GM12878 (cell line): ENCODE results near the gene PDS5A. TPM values are rescaled to one million over a fixed set of nuclear protein-coding genes. Genes with fewer than 3 reads are reported as not detected.

Source experiments
- ATAC-seq: fragments of 200-7000 bp; cut with Tn5 transposase; 3 replicates; pipeline ENCODE4 v1.9.1; 2020; ENCODE audit warnings: mild to moderate bottlenecking, moderate library complexity
- BruUV-seq: library from RNA; stranded (reverse); fragments of 400-500 nt; replicated peaks from 2 replicates; lab custom pipeline; 2021; lab: Mats Ljungman, UMichigan
- CTCF ChIA-PET: fragments of 300-600 bp; sonication (Branson Sonifier 250); formaldehyde crosslinking; extraction: SDS; loops from one replicate; lab custom pipeline; 2021; ENCODE audit warnings: inconsistent platforms; lab: Yijun Ruan, JAX
- POLR2A ChIA-PET: fragments of 350-600 bp; formaldehyde crosslinking; extraction: SDS; loops from one replicate; lab custom pipeline; 2021; ENCODE audit warnings: inconsistent platforms; lab: Charles Lee
- RAD21 ChIA-PET: fragments of 300-600 bp; sonication (Branson Sonifier 250); formaldehyde crosslinking; loops from one replicate; lab custom pipeline; 2023; ENCODE audit warnings: antibody characterized with exemption; ENCODE audit not compliant: unreplicated experiment; lab: Charles Lee
- SMC1A ChIA-PET: fragments of 300-600 bp; sonication (Branson Sonifier 250); formaldehyde crosslinking; loops from one replicate; lab custom pipeline; 2023; ENCODE audit not compliant: unreplicated experiment, uncharacterized antibody; lab: Charles Lee
- DNase-seq: peaks from one replicate; pipeline ENCODE4 v3.0.0-alpha.2; 2011; ENCODE audit warnings: low read depth, low spot score
- FAIRE-seq: peaks from 3 replicates; lab custom pipeline; 2011; peaks lifted over from hg19 to GRCh38; lab: Jason Lieb, UNC
- H2AFZ ChIP-seq: 2 replicates; pipeline ENCODE4 v1.6.0; 2011; ENCODE audit warnings: low read depth, low read length, control low read depth; ENCODE audit not compliant: control insufficient read depth
- H3K27ac ChIP-seq: 2 replicates; pipeline ENCODE4 v1.5.1; 2011; ENCODE audit warnings: control low read depth; ENCODE audit not compliant: control insufficient read depth, insufficient read depth
- H3K27me3 ChIP-seq, 2 experiments: replicated peaks in 1 of 2; 2 replicates each; pipeline versions ENCODE4 v1.6.0 to v1.6.1; 2011; ENCODE audit warnings: low read length in 1 of 2; ENCODE audit not compliant: control insufficient read depth in 2 of 2, insufficient read depth in 2 of 2
- H3K36me3 ChIP-seq, 2 experiments: 2 replicates each; pipeline ENCODE4 v1.5.1; 2011; ENCODE audit warnings: low read length in 1 of 2; ENCODE audit not compliant: control insufficient read depth in 2 of 2, insufficient read depth in 2 of 2
- H3K4me1 ChIP-seq: 2 replicates; pipeline ENCODE4 v1.6.1; 2011; ENCODE audit warnings: mild to moderate bottlenecking, low read length, moderate library complexity, mixed read lengths; ENCODE audit not compliant: control insufficient read depth, insufficient read depth
- H3K4me2 ChIP-seq: 2 replicates; pipeline ENCODE4 v1.6.0; 2011; ENCODE audit warnings: control low read depth; ENCODE audit not compliant: control insufficient read depth, insufficient read depth
- H3K4me3 ChIP-seq: fragments of 200-600 bp; sonication (generic); 2 replicates; pipeline ENCODE4 v1.5.1; 2016
- H3K79me2 ChIP-seq: 2 replicates; pipeline ENCODE4 v1.6.0; 2011; ENCODE audit warnings: low read length; ENCODE audit not compliant: control insufficient read depth, insufficient read depth
- H3K9ac ChIP-seq: 2 replicates; pipeline ENCODE4 v1.8.0; 2011; ENCODE audit warnings: low read length, control low read depth, mixed read lengths; ENCODE audit not compliant: control insufficient read depth, insufficient read depth
- H3K9me3 ChIP-seq: replicated peaks from 3 replicates; pipeline ENCODE4 v1.5.1; 2011; ENCODE audit warnings: mild to moderate bottlenecking, low read length; ENCODE audit not compliant: control insufficient read depth, insufficient read depth
- H4K20me1 ChIP-seq: 2 replicates; pipeline ENCODE4 v1.6.0; 2011; ENCODE audit not compliant: control insufficient read depth, insufficient read depth
- CHD4 ChIP-seq: fragments of 200-600 bp; sonication (generic); IDR thresholded peaks from 2 replicates; pipeline ENCODE4 v1.6.1; 2016; ENCODE audit warnings: mild to moderate bottlenecking
- CREM ChIP-seq: IDR thresholded peaks from 2 replicates; pipeline ENCODE4 v1.6.1; 2014; ENCODE audit warnings: antibody characterized with exemption, low read depth
- FOS ChIP-seq: IDR thresholded peaks from 3 replicates; pipeline ENCODE4 v1.6.1; 2011; ENCODE audit warnings: borderline replicate concordance; ENCODE audit not compliant: insufficient read length; ENCODE audit errors: extremely low read depth
- MTA3 ChIP-seq: IDR thresholded peaks from 2 replicates; pipeline ENCODE4 v1.6.1; 2012; ENCODE audit warnings: low read length, inconsistent platforms, borderline replicate concordance
- PAX5 ChIP-seq: IDR thresholded peaks from 2 replicates; pipeline ENCODE4 v1.6.1; 2011; ENCODE audit warnings: low read depth, low read length, borderline replicate concordance
- SIX5 ChIP-seq: IDR thresholded peaks from 2 replicates; pipeline ENCODE4 v1.6.1; 2011; ENCODE audit warnings: mild to moderate bottlenecking, low read depth, low read length, moderate library complexity; ENCODE audit not compliant: severe bottlenecking
- WGBS: methylation state at CpG from one replicate; pipeline ENCODE4 v1.1.6; 2016; ENCODE audit warnings: low lambda C conversion rate; ENCODE audit not compliant: insufficient replicate concordance, insufficient coverage; ENCODE audit errors: missing lambda C conversion rate; 5-methylcytosine and 5-hydroxymethylcytosine counted together
- in situ Hi-C: fragments of 300-500 bp; cut with MboI; formaldehyde crosslinking; loops from 9 replicates; pipeline ENCODE4 v1.14.3; 2018; ENCODE audit warnings: mixed read lengths
- intact Hi-C: fragments of 100-400 bp; cut with micrococcal nuclease; formaldehyde crosslinking; loops from one replicate; pipeline ENCODE4 v1.14.2; 2022; ENCODE audit not compliant: unreplicated experiment
- polyA plus RNA-seq, 11 experiments: library from polyadenylated mRNA; depleted of rRNA in 4 of 11; unstranded in 6 of 11; stranded (reverse) in 5 of 11; fragments of >200 nt; fragmentation: Nextera tagmentation in 4 of 11; fragmentation: Illumina TruSeq in 1 of 11; extraction: Ambion mirVana in 4 of 11; extraction: Trizol in 1 of 11; gene quantifications; 1 replicate in 1 of 11; 2 replicates in 10 of 11; pipeline versions ENCODE4 v1.2.1 to v1.2.3, GENCODE V29; 2011 to 2016; ENCODE audit warnings: inconsistent platforms in 2 of 11, missing spikeins in 2 of 11, low read depth in 1 of 11
- total RNA-seq, 4 experiments: library from RNA; depleted of rRNA in 3 of 4; stranded (reverse); fragments of >200 nt in 3 of 4; fragmentation: Illumina TruSeq in 1 of 4; extraction: Trizol in 1 of 4; gene quantifications; 2 replicates each; pipeline versions ENCODE4 v1.2.1 to v1.2.3, GENCODE V29; 2013 to 2021
- TF ChIP-seq, protein P1 (sequence below): IDR thresholded peaks from 2 replicates; pipeline ENCODE4 v1.6.1; 2012; ENCODE audit warnings: low read depth, low read length, improper control_type of control experiment
- TF ChIP-seq, protein P2 (sequence below): fragments of 450-650 bp; IDR thresholded peaks from 2 replicates; pipeline ENCODE4 v1.6.1; 2017; ENCODE audit warnings: antibody characterized with exemption, mild to moderate bottlenecking, moderate library complexity
- TF ChIP-seq, protein P3 (sequence below): fragments of 450-650 bp; IDR thresholded peaks from 2 replicates; pipeline ENCODE4 v1.6.1; 2017; ENCODE audit warnings: mild to moderate bottlenecking, moderate library complexity
- TF ChIP-seq, protein P4 (sequence below): fragments of 450-650 bp; formaldehyde crosslinking; IDR thresholded peaks from 2 replicates; pipeline ENCODE4 v1.4.0; 2022; ENCODE audit warnings: mild to moderate bottlenecking, moderate library complexity
- TF ChIP-seq, protein P5 (sequence below): fragments of 450-650 bp; IDR thresholded peaks from 2 replicates; pipeline ENCODE4 v1.6.1; 2017; ENCODE audit warnings: borderline replicate concordance

Gene PDS5A
- total and polyA plus RNA-seq, 10 of the 15 experiments (the other 5 are each of a cell fraction or from before 2014, with no cell fraction given): 13.7 to 69.7 (median 52.3) TPM

DNA sequence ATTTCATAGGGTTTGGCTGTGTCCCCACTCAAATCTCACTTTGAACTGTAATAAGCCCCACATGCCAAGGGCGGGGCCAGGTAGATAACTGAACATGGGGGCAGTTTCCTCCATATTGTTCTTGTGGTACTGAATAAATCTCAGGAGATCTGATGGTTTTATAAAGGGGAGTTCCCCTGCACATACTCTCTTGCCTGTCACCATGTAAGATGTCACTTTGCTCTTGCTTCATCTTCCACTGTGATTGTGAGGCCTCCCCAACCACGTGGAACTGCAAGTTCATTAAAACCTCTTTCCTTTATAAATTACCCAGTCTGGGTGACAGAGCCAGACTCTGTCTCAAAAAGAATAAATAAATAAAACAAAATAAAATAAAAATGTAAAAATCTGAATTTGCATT, 95.9 kb downstream of the PDS5A start:
- H3K4me3 ChIP-seq: no peak overlapping the region
- ChIA-PET SMC1A (interaction anchor here (1.0 kb wide), 2 partner anchors 12 to 444 kb away, joined by 3 read pairs; no protein-coding TSS in a partner anchor), POLR2A (no interaction called here), RAD21 (no interaction called here), CTCF (no interaction called here)
- H3K4me1 ChIP-seq: no peaks in the 10 kb centered on the region
- intact Hi-C loops (no loop called here), in situ Hi-C loops (no loop called here)
- H3K27me3 ChIP-seq: no peaks in the 10 kb centered on the region
- ATAC-seq (no peak), FAIRE-seq (no peak), DNase-seq (no peak)
- no peak overlapping the region for H3K9ac ChIP-seq
- no peaks in the 10 kb centered on the region for H3K79me2 ChIP-seq
- H3K36me3 ChIP-seq: peaks cover 1 to 6% of the 10 kb centered on the region in 2 experiments; a peak in 3 of 4 replicates
- 72% methylated on average over 2 of the region's 2 CpGs for WGBS
- H4K20me1 ChIP-seq: no peaks in the 10 kb centered on the region
- no peak overlapping the region for H2AFZ ChIP-seq
- no peak overlapping the region for H3K4me2 ChIP-seq
- BruUV-seq: no TSS peak
- no peaks in the 10 kb centered on the region for H3K9me3 ChIP-seq
- no peak overlapping the region for H3K27ac ChIP-seq
- TF ChIP-seq, protein P1, sequence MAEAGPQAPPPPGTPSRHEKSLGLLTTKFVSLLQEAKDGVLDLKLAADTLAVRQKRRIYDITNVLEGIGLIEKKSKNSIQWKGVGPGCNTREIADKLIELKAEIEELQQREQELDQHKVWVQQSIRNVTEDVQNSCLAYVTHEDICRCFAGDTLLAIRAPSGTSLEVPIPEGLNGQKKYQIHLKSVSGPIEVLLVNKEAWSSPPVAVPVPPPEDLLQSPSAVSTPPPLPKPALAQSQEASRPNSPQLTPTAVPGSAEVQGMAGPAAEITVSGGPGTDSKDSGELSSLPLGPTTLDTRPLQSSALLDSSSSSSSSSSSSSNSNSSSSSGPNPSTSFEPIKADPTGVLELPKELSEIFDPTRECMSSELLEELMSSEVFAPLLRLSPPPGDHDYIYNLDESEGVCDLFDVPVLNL: no peak
- TF ChIP-seq, protein P2, sequence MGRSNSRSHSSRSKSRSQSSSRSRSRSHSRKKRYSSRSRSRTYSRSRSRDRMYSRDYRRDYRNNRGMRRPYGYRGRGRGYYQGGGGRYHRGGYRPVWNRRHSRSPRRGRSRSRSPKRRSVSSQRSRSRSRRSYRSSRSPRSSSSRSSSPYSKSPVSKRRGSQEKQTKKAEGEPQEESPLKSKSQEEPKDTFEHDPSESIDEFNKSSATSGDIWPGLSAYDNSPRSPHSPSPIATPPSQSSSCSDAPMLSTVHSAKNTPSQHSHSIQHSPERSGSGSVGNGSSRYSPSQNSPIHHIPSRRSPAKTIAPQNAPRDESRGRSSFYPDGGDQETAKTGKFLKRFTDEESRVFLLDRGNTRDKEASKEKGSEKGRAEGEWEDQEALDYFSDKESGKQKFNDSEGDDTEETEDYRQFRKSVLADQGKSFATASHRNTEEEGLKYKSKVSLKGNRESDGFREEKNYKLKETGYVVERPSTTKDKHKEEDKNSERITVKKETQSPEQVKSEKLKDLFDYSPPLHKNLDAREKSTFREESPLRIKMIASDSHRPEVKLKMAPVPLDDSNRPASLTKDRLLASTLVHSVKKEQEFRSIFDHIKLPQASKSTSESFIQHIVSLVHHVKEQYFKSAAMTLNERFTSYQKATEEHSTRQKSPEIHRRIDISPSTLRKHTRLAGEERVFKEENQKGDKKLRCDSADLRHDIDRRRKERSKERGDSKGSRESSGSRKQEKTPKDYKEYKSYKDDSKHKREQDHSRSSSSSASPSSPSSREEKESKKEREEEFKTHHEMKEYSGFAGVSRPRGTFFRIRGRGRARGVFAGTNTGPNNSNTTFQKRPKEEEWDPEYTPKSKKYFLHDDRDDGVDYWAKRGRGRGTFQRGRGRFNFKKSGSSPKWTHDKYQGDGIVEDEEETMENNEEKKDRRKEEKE: no peak
- TF ChIP-seq CHD4 (no peak), FOS (no peak), MTA3 (no peak), CREM (no peak), SIX5 (no peak), PAX5 (no peak)
- TF ChIP-seq, protein P3, sequence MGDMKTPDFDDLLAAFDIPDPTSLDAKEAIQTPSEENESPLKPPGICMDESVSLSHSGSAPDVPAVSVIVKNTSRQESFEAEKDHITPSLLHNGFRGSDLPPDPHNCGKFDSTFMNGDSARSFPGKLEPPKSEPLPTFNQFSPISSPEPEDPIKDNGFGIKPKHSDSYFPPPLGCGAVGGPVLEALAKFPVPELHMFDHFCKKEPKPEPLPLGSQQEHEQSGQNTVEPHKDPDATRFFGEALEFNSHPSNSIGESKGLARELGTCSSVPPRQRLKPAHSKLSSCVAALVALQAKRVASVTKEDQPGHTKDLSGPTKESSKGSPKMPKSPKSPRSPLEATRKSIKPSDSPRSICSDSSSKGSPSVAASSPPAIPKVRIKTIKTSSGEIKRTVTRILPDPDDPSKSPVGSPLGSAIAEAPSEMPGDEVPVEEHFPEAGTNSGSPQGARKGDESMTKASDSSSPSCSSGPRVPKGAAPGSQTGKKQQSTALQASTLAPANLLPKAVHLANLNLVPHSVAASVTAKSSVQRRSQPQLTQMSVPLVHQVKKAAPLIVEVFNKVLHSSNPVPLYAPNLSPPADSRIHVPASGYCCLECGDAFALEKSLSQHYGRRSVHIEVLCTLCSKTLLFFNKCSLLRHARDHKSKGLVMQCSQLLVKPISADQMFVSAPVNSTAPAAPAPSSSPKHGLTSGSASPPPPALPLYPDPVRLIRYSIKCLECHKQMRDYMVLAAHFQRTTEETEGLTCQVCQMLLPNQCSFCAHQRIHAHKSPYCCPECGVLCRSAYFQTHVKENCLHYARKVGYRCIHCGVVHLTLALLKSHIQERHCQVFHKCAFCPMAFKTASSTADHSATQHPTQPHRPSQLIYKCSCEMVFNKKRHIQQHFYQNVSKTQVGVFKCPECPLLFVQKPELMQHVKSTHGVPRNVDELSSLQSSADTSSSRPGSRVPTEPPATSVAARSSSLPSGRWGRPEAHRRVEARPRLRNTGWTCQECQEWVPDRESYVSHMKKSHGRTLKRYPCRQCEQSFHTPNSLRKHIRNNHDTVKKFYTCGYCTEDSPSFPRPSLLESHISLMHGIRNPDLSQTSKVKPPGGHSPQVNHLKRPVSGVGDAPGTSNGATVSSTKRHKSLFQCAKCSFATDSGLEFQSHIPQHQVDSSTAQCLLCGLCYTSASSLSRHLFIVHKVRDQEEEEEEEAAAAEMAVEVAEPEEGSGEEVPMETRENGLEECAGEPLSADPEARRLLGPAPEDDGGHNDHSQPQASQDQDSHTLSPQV: no peak
- TF ChIP-seq, protein P4, sequence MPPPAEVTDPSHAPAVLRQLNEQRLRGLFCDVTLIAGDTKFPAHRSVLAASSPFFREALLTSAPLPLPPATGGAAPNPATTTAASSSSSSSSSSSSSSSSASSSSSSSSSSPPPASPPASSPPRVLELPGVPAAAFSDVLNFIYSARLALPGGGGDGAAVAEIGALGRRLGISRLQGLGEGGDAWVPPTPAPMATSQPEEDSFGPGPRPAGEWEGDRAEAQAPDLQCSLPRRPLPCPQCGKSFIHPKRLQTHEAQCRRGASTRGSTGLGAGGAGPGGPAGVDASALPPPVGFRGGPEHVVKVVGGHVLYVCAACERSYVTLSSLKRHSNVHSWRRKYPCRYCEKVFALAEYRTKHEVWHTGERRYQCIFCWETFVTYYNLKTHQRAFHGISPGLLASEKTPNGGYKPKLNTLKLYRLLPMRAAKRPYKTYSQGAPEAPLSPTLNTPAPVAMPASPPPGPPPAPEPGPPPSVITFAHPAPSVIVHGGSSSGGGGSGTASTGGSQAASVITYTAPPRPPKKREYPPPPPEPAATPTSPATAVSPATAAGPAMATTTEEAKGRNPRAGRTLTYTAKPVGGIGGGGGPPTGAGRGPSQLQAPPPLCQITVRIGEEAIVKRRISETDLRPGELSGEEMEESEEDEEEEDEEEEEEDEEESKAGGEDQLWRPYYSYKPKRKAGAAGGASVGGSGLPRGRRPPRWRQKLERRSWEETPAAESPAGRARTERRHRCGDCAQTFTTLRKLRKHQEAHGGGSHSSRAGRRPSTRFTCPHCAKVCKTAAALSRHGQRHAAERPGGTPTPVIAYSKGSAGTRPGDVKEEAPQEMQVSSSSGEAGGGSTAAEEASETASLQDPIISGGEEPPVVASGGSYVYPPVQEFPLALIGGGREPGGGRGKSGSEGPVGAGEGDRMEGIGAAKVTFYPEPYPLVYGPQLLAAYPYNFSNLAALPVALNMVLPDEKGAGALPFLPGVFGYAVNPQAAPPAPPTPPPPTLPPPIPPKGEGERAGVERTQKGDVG (CRISPR knock-in tag): no peak
- TF ChIP-seq, protein P5, sequence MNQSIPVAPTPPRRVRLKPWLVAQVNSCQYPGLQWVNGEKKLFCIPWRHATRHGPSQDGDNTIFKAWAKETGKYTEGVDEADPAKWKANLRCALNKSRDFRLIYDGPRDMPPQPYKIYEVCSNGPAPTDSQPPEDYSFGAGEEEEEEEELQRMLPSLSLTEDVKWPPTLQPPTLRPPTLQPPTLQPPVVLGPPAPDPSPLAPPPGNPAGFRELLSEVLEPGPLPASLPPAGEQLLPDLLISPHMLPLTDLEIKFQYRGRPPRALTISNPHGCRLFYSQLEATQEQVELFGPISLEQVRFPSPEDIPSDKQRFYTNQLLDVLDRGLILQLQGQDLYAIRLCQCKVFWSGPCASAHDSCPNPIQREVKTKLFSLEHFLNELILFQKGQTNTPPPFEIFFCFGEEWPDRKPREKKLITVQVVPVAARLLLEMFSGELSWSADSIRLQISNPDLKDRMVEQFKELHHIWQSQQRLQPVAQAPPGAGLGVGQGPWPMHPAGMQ: no peak
